Esophagus squamous epithelium (tissue), 5 donors: Measurements from ENCODE around the gene DPYSL4. TPM values are rescaled to one million over a fixed set of nuclear protein-coding genes. Genes with fewer than 3 reads are reported as not detected.

ENCODE experiments used
- DNase-seq: peaks from one replicate; lab custom pipeline; 2025; lab: John Stamatoyannopoulos, UW
- H3K27ac ChIP-seq, 4 donors: fragments of 200-600 bp; sonication (generic); one replicate each; pipeline ENCODE4 v1.5.1; 2016 to 2019; ENCODE audit warnings: mild to moderate bottlenecking in 1 of 4
- H3K27me3 ChIP-seq, 4 donors: fragments of 200-600 bp; sonication (generic); 1 replicate in 3 of 4; 2 replicates in 1 of 4; pipeline versions ENCODE4 v1.5.1 to v1.6.0; 2017 to 2021; ENCODE audit warnings: antibody characterized with exemption in 1 of 4
- H3K36me3 ChIP-seq, 3 donors: fragments of 200-600 bp; sonication (generic); one replicate each; pipeline ENCODE4 v1.5.1; 2016 to 2019
- H3K4me1 ChIP-seq, 3 donors: fragments of 200-600 bp; sonication (generic); one replicate each; pipeline ENCODE4 v1.5.1; 2017 to 2019
- H3K4me3 ChIP-seq, 4 donors: fragments of 200-600 bp; sonication (generic); 1 replicate in 3 of 4; 2 replicates in 1 of 4; pipeline ENCODE4 v1.5.1; 2016 to 2019; ENCODE audit warnings: mild to moderate bottlenecking in 2 of 4, moderate library complexity in 1 of 4
- H3K9me3 ChIP-seq, 3 donors: fragments of 200-600 bp; sonication (generic); one replicate each; pipeline ENCODE4 v1.5.1; 2016 to 2019
- CTCF ChIP-seq, 6 experiments: fragments of 450-650 bp in 4 of 6; fragments of 200-600 bp in 2 of 6; sonication (generic) in 2 of 6; IDR thresholded peaks; one replicate each; pipeline ENCODE4 v1.5.1; 2016 to 2019; ENCODE audit warnings: antibody characterized with exemption in 6 of 6, mild to moderate bottlenecking in 4 of 6, moderate library complexity in 4 of 6
- POLR2A ChIP-seq, 4 donors: fragments of 450-650 bp; IDR thresholded peaks; one replicate each; pipeline ENCODE4 v1.6.1; 2017; ENCODE audit warnings: antibody characterized with exemption in 4 of 4, mild to moderate bottlenecking in 4 of 4, moderate library complexity in 3 of 4
- WGBS, 2 donors: methylation state at CpG; one replicate each; pipeline ENCODE4 v1.1.5; 2018; 5-methylcytosine and 5-hydroxymethylcytosine counted together
- intact Hi-C: fragments of 100-400 bp; cut with DNase I; formaldehyde crosslinking; loops from one replicate; pipeline ENCODE4 v1.15.0; 2022
- total RNA-seq, 4 donors: library from RNA; depleted of rRNA; stranded (reverse); fragments of >200 nt; gene quantifications; one replicate each; pipeline ENCODE4 v1.1.0, GENCODE V29; 2016
- donor health status: DM: yes; HTN: yes; CAD: no.

DPYSL4 gene
- total RNA-seq, 4 donors from 2014 or later = 0.95 to 1.6 TPM; not detected in 2

- Histone ChIP-seq H3K4me3 (no peak overlapping the region), H3K9me3 (no peaks in the 10 kb centered on the region), H3K4me1 (peaks cover 0 to 9% (median 0%) of the 10 kb centered on the region in 3 donors), H3K36me3 (no peaks in the 10 kb centered on the region), H3K27me3 (peaks cover 0 to 30% (median 0%) of the 10 kb centered on the region in 4 donors), H3K27ac (no peak overlapping the region)
- intact Hi-C loops = no loop called here
- no peak for DNase-seq
- TF ChIP-seq POLR2A (IDR thresholded peaks at IDR 0.05) (no peak), CTCF (IDR thresholded peaks at IDR 0.05) (no peak)
- WGBS, 2 donors = 30 to 43% methylated on average over 5 to 8 of the region's 12 CpGs
Observed at GRCh38 chr10:132162021-132162531, 24.7 kb upstream of the DPYSL4 start.

- DNase-seq = no peak
- Histone ChIP-seq H3K4me1 (peaks cover 0 to 9% (median 0%) of the 10 kb centered on the region in 3 donors), H3K36me3 (no peaks in the 10 kb centered on the region), H3K4me3 (no peak overlapping the region), H3K27me3 (peaks cover 0 to 30% (median 0%) of the 10 kb centered on the region in 4 donors), H3K9me3 (no peaks in the 10 kb centered on the region), H3K27ac (no peak overlapping the region)
- TF ChIP-seq POLR2A (IDR thresholded peaks at IDR 0.05) = no peak
- no peak for TF ChIP-seq CTCF (IDR thresholded peaks at IDR 0.05)
- intact Hi-C loops = no loop called here
- WGBS, 2 donors = 29 to 39% methylated on average over 2 to 6 of the region's 10 CpGs
Observed at GRCh38 chr10:132162590-132163277, 24.0 kb upstream of the DPYSL4 start.

GRCh38 chr10:132163278-132163765 lies 23.4 kb upstream of the DPYSL4 start:
- 28 to 68% methylated on average over 3 to 8 of the region's 16 CpGs for WGBS, 2 donors
- Histone ChIP-seq H3K4me1 (peaks cover 0 to 9% (median 0%) of the 10 kb centered on the region in 3 donors), H3K27me3 (peaks cover 0 to 34% (median 0%) of the 10 kb centered on the region in 4 donors), H3K27ac (no peak overlapping the region), H3K4me3 (no peak overlapping the region), H3K9me3 (no peaks in the 10 kb centered on the region), H3K36me3 (no peaks in the 10 kb centered on the region)
- intact Hi-C loops = no loop called here
- DNase-seq = no peak
- TF ChIP-seq CTCF (IDR thresholded peaks at IDR 0.05) (peak in 2 of 6 experiments; percentile 15 to 39), POLR2A (IDR thresholded peaks at IDR 0.05) (no peak)

- 72 to 94% methylated on average over 5 to 6 of the region's 17 CpGs for WGBS, 2 donors
- peaks cover 0 to 9% (median 0%) of the 10 kb centered on the region in 3 donors for H3K4me1 ChIP-seq
- no peaks in the 10 kb centered on the region for H3K36me3 ChIP-seq
- H3K27me3 ChIP-seq = peaks cover 0 to 39% (median 0%) of the 10 kb centered on the region in 4 donors
- intact Hi-C loops = no loop called here
- no peaks in the 10 kb centered on the region for H3K9me3 ChIP-seq
- H3K27ac ChIP-seq = no peak overlapping the region
- H3K4me3 ChIP-seq = no peak overlapping the region
- no peak for DNase-seq
- TF ChIP-seq CTCF (IDR thresholded peaks at IDR 0.05) = no peak
- no peak for TF ChIP-seq POLR2A (IDR thresholded peaks at IDR 0.05)
Observed at GRCh38 chr10:132163826-132164515, 22.8 kb upstream of the DPYSL4 start.
